H9 (cell line): ENCODE measurements around the gene GFOD2. TPM values are rescaled to one million over a fixed set of nuclear protein-coding genes. Genes with fewer than 3 reads are reported as not detected.
A peak's percentile ranks its signal among the peaks of the same experiment; 100 is the strongest.

Experiments used
- DNase-seq: peaks from one replicate; pipeline ENCODE4 v3.0.0-alpha.2; 2017
- H2AFZ ChIP-seq: one replicate; pipeline ENCODE4 v1.6.1; 2013; ENCODE audit warnings: mild to moderate bottlenecking, low read length, control low read depth, moderate library complexity
- H2AK5ac ChIP-seq: 2 replicates; pipeline ENCODE4 v1.6.1; 2013; ENCODE audit warnings: low read length, control low read depth, mixed read lengths; ENCODE audit not compliant: insufficient read length
- H2BK120ac ChIP-seq: one replicate; pipeline ENCODE4 v1.6.1; 2013; ENCODE audit warnings: low read depth, mild to moderate bottlenecking, low read length, control low read depth, inconsistent platforms; ENCODE audit not compliant: poor library complexity, severe bottlenecking
- H2BK12ac ChIP-seq: 2 replicates; pipeline ENCODE4 v1.6.1; 2013; ENCODE audit warnings: low read length, control low read depth, mixed read lengths, low read depth; ENCODE audit not compliant: insufficient read length
- H2BK15ac ChIP-seq: 2 replicates; pipeline ENCODE4 v1.6.1; 2013; ENCODE audit warnings: low read depth, low read length, control low read depth
- H2BK20ac ChIP-seq: one replicate; pipeline ENCODE4 v1.6.1; 2013; ENCODE audit warnings: low read depth, mild to moderate bottlenecking, low read length, control low read depth, inconsistent platforms; ENCODE audit not compliant: poor library complexity, severe bottlenecking
- H2BK5ac ChIP-seq: 2 replicates; pipeline ENCODE4 v1.6.1; 2013; ENCODE audit warnings: low read length, control low read depth, mixed read lengths; ENCODE audit not compliant: insufficient read length
- H3K14ac ChIP-seq: 2 replicates; pipeline ENCODE4 v1.6.1; 2013; ENCODE audit warnings: low read length, control low read depth; ENCODE audit not compliant: insufficient read depth
- H3K18ac ChIP-seq: 2 replicates; pipeline ENCODE4 v1.6.1; 2013; ENCODE audit warnings: low read depth, mild to moderate bottlenecking, mixed read lengths, low read length, control low read depth; ENCODE audit not compliant: insufficient read length
- H3K23ac ChIP-seq: 2 replicates; pipeline ENCODE4 v1.6.1; 2013; ENCODE audit warnings: low read length, control low read depth, mixed read lengths, low read depth; ENCODE audit not compliant: insufficient read length
- H3K23me2 ChIP-seq: 2 replicates; pipeline ENCODE4 v1.6.1; 2013; ENCODE audit warnings: low read depth, mild to moderate bottlenecking, mixed read lengths, low read length, control low read depth; ENCODE audit not compliant: insufficient read length, poor library complexity, severe bottlenecking
- H3K27ac ChIP-seq: 2 replicates; pipeline ENCODE4 v1.5.1; 2013; ENCODE audit warnings: low read length, control low read depth, mixed read lengths, low read depth; ENCODE audit not compliant: insufficient read length
- H3K27me3 ChIP-seq: 2 replicates; pipeline ENCODE4 v1.6.1; 2013; ENCODE audit warnings: low read length, control low read depth, inconsistent platforms; ENCODE audit not compliant: insufficient read depth
- H3K4ac ChIP-seq: 2 replicates; pipeline ENCODE4 v1.6.1; 2013; ENCODE audit warnings: low read depth, mild to moderate bottlenecking, control low read depth, inconsistent platforms, low read length, moderate library complexity
- H3K4me1 ChIP-seq: 2 replicates; pipeline ENCODE4 v1.6.1; 2013; ENCODE audit warnings: low read length, control low read depth, inconsistent platforms; ENCODE audit not compliant: insufficient read depth
- H3K4me2 ChIP-seq: 2 replicates; pipeline ENCODE4 v1.6.1; 2013; ENCODE audit warnings: low read length, control low read depth, mixed read lengths; ENCODE audit not compliant: insufficient read length, insufficient read depth
- H3K56ac ChIP-seq: 2 replicates; pipeline ENCODE4 v1.6.1; 2013; ENCODE audit warnings: low read depth, mild to moderate bottlenecking, mixed read lengths, low read length, control low read depth; ENCODE audit not compliant: insufficient read length
- H3K79me1 ChIP-seq: 2 replicates; pipeline ENCODE4 v1.6.1; 2013; ENCODE audit warnings: low read depth, mild to moderate bottlenecking, moderate library complexity, low read length, control low read depth, inconsistent platforms; ENCODE audit not compliant: insufficient read depth, poor library complexity, severe bottlenecking
- H3K79me2 ChIP-seq: 2 replicates; pipeline ENCODE4 v1.6.1; 2013; ENCODE audit warnings: low read length, control low read depth, inconsistent platforms; ENCODE audit not compliant: insufficient read depth
- H3K9ac ChIP-seq: 2 replicates; pipeline ENCODE4 v1.6.1; 2013; ENCODE audit warnings: low read length, control low read depth, mixed read lengths; ENCODE audit not compliant: insufficient read length; ENCODE audit errors: extremely low read depth
- H3K9me3 ChIP-seq: one replicate; pipeline ENCODE4 v1.6.1; 2013; ENCODE audit warnings: low read depth, low read length, inconsistent platforms; ENCODE audit not compliant: control insufficient read depth
- H3T11ph ChIP-seq: one replicate; pipeline ENCODE4 v1.6.1; 2013; ENCODE audit warnings: mild to moderate bottlenecking, low read length, control low read depth, inconsistent platforms
- H4K20me1 ChIP-seq: one replicate; pipeline ENCODE4 v1.6.1; 2013; ENCODE audit not compliant: control insufficient read depth, insufficient read length, insufficient read depth
- H4K5ac ChIP-seq: 2 replicates; pipeline ENCODE4 v1.6.1; 2013; ENCODE audit warnings: low read depth, mild to moderate bottlenecking, mixed read lengths, low read length, control low read depth; ENCODE audit not compliant: insufficient read length
- H4K8ac ChIP-seq: replicated peaks from 2 replicates; pipeline ENCODE4 v1.6.1; 2013; ENCODE audit warnings: low read length, control low read depth, mixed read lengths, low read depth; ENCODE audit not compliant: insufficient read length
- H4K91ac ChIP-seq: 2 replicates; pipeline ENCODE4 v1.6.1; 2013; ENCODE audit warnings: low read depth, mild to moderate bottlenecking, moderate library complexity, mixed read lengths, low read length, control low read depth; ENCODE audit not compliant: insufficient read length
- H3K27ac Mint-ChIP-seq, 3 experiments: 2 replicates in 2 of 3; 3 replicates in 1 of 3; pipeline ENCODE4 v1.8.0; 2020 to 2021; ENCODE audit warnings: mixed read lengths in 3 of 3, mild to moderate bottlenecking in 1 of 3, moderate library complexity in 1 of 3
- H3K27me3 Mint-ChIP-seq: 2 replicates; pipeline ENCODE4 v1.8.0; 2021; ENCODE audit warnings: low read depth, mild to moderate bottlenecking, moderate library complexity, mixed read lengths
- H3K36me3 Mint-ChIP-seq, 3 experiments: 2 replicates in 2 of 3; 3 replicates in 1 of 3; pipeline ENCODE4 v1.8.0; 2020 to 2021; ENCODE audit warnings: low read depth in 3 of 3, mixed read lengths in 3 of 3; ENCODE audit not compliant: insufficient read depth in 1 of 3
- H3K4me1 Mint-ChIP-seq, 2 experiments: 2 replicates each; pipeline ENCODE4 v1.8.0; 2020; ENCODE audit warnings: mixed read lengths in 2 of 2
- H3K4me3 Mint-ChIP-seq, 2 experiments: 2 replicates in 1 of 2; 3 replicates in 1 of 2; pipeline ENCODE4 v1.8.0; 2020 to 2021; ENCODE audit warnings: mild to moderate bottlenecking in 2 of 2, mixed read lengths in 2 of 2, moderate library complexity in 1 of 2
- H3K9me3 Mint-ChIP-seq, 2 experiments: 2 replicates in 1 of 2; 3 replicates in 1 of 2; pipeline ENCODE4 v1.8.0; 2020; ENCODE audit warnings: mild to moderate bottlenecking in 2 of 2, mixed read lengths in 2 of 2, moderate library complexity in 1 of 2
- WGBS: extraction: QIAGEN DNeasy Blood & Tissue Kit; methylation state at CpG from one replicate; pipeline ENCODE4 v1.1.7; 2013; ENCODE audit warnings: missing lambda C conversion rate, low lambda C conversion rate, mixed read lengths; ENCODE audit not compliant: insufficient read length; ENCODE audit errors: extremely low coverage; 5-methylcytosine and 5-hydroxymethylcytosine counted together
- total RNA-seq: library from RNA; stranded (reverse); gene quantifications from 2 replicates; pipeline ENCODE4 v1.2.1, GENCODE V29; 2021
- TF ChIP-seq, protein P1 (sequence below): fragments of 200-600 bp; sonication (generic); conservative IDR thresholded peaks from 3 replicates; pipeline ENCODE4 v1.8.0; 2021; ENCODE audit warnings: antibody characterized with exemption, mild to moderate bottlenecking

GFOD2 gene
- total RNA-seq, 1 experiment from 2014 or later = 21.8 TPM

- TF ChIP-seq, protein P1, sequence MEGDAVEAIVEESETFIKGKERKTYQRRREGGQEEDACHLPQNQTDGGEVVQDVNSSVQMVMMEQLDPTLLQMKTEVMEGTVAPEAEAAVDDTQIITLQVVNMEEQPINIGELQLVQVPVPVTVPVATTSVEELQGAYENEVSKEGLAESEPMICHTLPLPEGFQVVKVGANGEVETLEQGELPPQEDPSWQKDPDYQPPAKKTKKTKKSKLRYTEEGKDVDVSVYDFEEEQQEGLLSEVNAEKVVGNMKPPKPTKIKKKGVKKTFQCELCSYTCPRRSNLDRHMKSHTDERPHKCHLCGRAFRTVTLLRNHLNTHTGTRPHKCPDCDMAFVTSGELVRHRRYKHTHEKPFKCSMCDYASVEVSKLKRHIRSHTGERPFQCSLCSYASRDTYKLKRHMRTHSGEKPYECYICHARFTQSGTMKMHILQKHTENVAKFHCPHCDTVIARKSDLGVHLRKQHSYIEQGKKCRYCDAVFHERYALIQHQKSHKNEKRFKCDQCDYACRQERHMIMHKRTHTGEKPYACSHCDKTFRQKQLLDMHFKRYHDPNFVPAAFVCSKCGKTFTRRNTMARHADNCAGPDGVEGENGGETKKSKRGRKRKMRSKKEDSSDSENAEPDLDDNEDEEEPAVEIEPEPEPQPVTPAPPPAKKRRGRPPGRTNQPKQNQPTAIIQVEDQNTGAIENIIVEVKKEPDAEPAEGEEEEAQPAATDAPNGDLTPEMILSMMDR = no peak
- no CpG with 5 or more reads among the region's 48 CpGs for WGBS
Measured at GRCh38 chr16:67660564-67661028, 58.5 kb downstream of the GFOD2 start, which contains the start of gene PARD6A. Gene PARD6A, plus strand, starts transcription at chr16:67660960. Its CDS starts 79 bp downstream, at chr16:67661039.

More at GRCh38 chr16:67660564-67661028, 58.5 kb downstream of the GFOD2 start, which contains the start of gene PARD6A:
- H3K18ac ChIP-seq = peak within 1 kb of the TSS; percentile 29
- no peak within 1 kb of the TSS for H3K56ac ChIP-seq
- no peaks in the 10 kb centered on the region for H3K79me1 ChIP-seq
- peaks cover 11% of the 10 kb centered on the region for H3K23me2 ChIP-seq
- no peak within 1 kb of the TSS for H4K5ac ChIP-seq
- no peak within 1 kb of the TSS for H3K4ac ChIP-seq
- no peak within 1 kb of the TSS for H4K91ac ChIP-seq
- Mint-ChIP-seq H3K27me3 (peaks cover 2% of the 10 kb centered on the region), H3K27ac (peak within 1 kb of the TSS; percentile 79 to 98 (median 98); a peak in 6 of 7 replicates), H3K9me3 (no peaks in the 10 kb centered on the region), H3K4me3 (peak within 1 kb of the TSS; percentile 85 to 94), H3K36me3 (peaks cover 10 to 26% (median 10%) of the 10 kb centered on the region in 3 experiments), H3K4me1 (peaks cover 12 to 24% of the 10 kb centered on the region in 2 experiments)
- no peak within 1 kb of the TSS for H2BK5ac ChIP-seq
- no peak within 1 kb of the TSS for H3T11ph ChIP-seq
- no peak within 1 kb of the TSS for H2AFZ ChIP-seq
- H4K8ac ChIP-seq = no peak within 1 kb of the TSS
- H3K4me2 ChIP-seq = peak within 1 kb of the TSS; percentile 57
- no peak within 1 kb of the TSS; the same call in 1 of the 2 replicates for H2BK15ac ChIP-seq
- peak within 1 kb of the TSS; percentile 56 for H3K9ac ChIP-seq
- no peak within 1 kb of the TSS for H2BK12ac ChIP-seq
- no peak within 1 kb of the TSS for H2BK120ac ChIP-seq
- peak; percentile 97 for DNase-seq
- no peaks in the 10 kb centered on the region for H3K9me3 ChIP-seq
- H3K14ac ChIP-seq = 0 out of 2 replicates have a peak within 1 kb of the TSS, but pooled peaks have one; percentile 54
- no peaks in the 10 kb centered on the region for H3K27me3 ChIP-seq
- H2AK5ac ChIP-seq = no peak within 1 kb of the TSS
- no peak within 1 kb of the TSS for H3K27ac ChIP-seq
- no peaks in the 10 kb centered on the region for H3K4me1 ChIP-seq
- H2BK20ac ChIP-seq = no peak within 1 kb of the TSS
- no peaks in the 10 kb centered on the region for H3K79me2 ChIP-seq
- H3K23ac ChIP-seq = no peak within 1 kb of the TSS
- no peaks in the 10 kb centered on the region for H4K20me1 ChIP-seq
